HEK293 (cell line): ENCODE measurements around the gene PCF11.

ENCODE experiments used
- CTCF ChIA-PET: fragments of 350-600 bp; formaldehyde crosslinking; extraction: SDS; loops from one replicate; lab custom pipeline; 2021; ENCODE audit warnings: antibody characterized with exemption; lab: Yijun Ruan, JAX
- POLR2A ChIA-PET: fragments of 300-600 bp; formaldehyde crosslinking; extraction: SDS; loops from one replicate; lab custom pipeline; 2020; ENCODE audit warnings: antibody characterized with exemption, inconsistent platforms; lab: Yijun Ruan, JAX
- H3K27ac ChIP-seq: fragments of 200-500 bp; sonication (Bioruptor generic); 2 replicates; pipeline ENCODE4 v1.5.1; 2014; ENCODE audit warnings: low read depth, low read length, control low read depth, inconsistent platforms; ENCODE audit errors: extremely low read depth
- H3K36me3 ChIP-seq, 2 experiments: fragments of 200-500 bp in 1 of 2; sonication (Bioruptor generic) in 1 of 2; 1 replicate in 1 of 2; 2 replicates in 1 of 2; pipeline ENCODE4 v1.5.1; 2014 to 2017; ENCODE audit warnings: inconsistent platforms in 2 of 2, low read length in 2 of 2; ENCODE audit not compliant: control insufficient read depth in 2 of 2, insufficient read depth in 1 of 2
- H3K4me1 ChIP-seq: fragments of 200-500 bp; sonication (Bioruptor generic); 2 replicates; pipeline ENCODE4 v1.5.1; 2014; ENCODE audit warnings: mild to moderate bottlenecking, low read length, inconsistent platforms; ENCODE audit not compliant: control insufficient read depth, insufficient read depth
- H3K4me3 ChIP-seq: 2 replicates; pipeline ENCODE4 v1.5.1; 2011; ENCODE audit warnings: low read depth, mild to moderate bottlenecking, control low read depth, low read length, moderate library complexity
- H3K9me3 ChIP-seq: fragments of 200-500 bp; sonication (Bioruptor generic); 2 replicates; pipeline ENCODE4 v1.5.1; 2014; ENCODE audit warnings: low read depth, low read length, inconsistent platforms; ENCODE audit not compliant: control insufficient read depth, insufficient read depth
- EGR2 ChIP-seq: fragments of 450-650 bp; formaldehyde crosslinking; IDR thresholded peaks from 2 replicates; pipeline ENCODE4 v1.5.1; 2016; ENCODE audit warnings: low read depth, missing biosample characterization, missing genetic modification characterization
- IKZF3 ChIP-seq: fragments of 450-650 bp; IDR thresholded peaks from 2 replicates; pipeline ENCODE4 v1.5.0; 2018; ENCODE audit warnings: missing biosample characterization, mild to moderate bottlenecking, missing genetic modification characterization, moderate library complexity
- KLF8 ChIP-seq: fragments of 450-650 bp; formaldehyde crosslinking; IDR thresholded peaks from 2 replicates; pipeline ENCODE4 v1.5.1; 2016; ENCODE audit warnings: missing biosample characterization, missing genetic modification characterization
- OSR2 ChIP-seq: fragments of 450-650 bp; formaldehyde crosslinking; IDR thresholded peaks from 2 replicates; pipeline ENCODE4 v1.5.1; 2016; ENCODE audit warnings: missing biosample characterization, missing genetic modification characterization
- ZBTB17 ChIP-seq: fragments of 450-650 bp; formaldehyde crosslinking; IDR thresholded peaks from 2 replicates; pipeline ENCODE4 v1.5.1; 2016; ENCODE audit warnings: missing biosample characterization, missing genetic modification characterization
- ZNF23 ChIP-seq: fragments of 450-650 bp; formaldehyde crosslinking; IDR thresholded peaks from 2 replicates; pipeline ENCODE4 v1.5.1; 2016; ENCODE audit warnings: missing biosample characterization, missing genetic modification characterization, borderline replicate concordance
- ZNF341 ChIP-seq: fragments of 450-650 bp; formaldehyde crosslinking; IDR thresholded peaks from 2 replicates; pipeline ENCODE4; 2016; ENCODE audit warnings: low read depth, missing biosample characterization, missing genetic modification characterization
- ZNF394 ChIP-seq: fragments of 450-650 bp; formaldehyde crosslinking; IDR thresholded peaks from 2 replicates; pipeline ENCODE4 v1.5.1; 2016; ENCODE audit warnings: missing biosample characterization, missing genetic modification characterization, mild to moderate bottlenecking, moderate library complexity, borderline replicate concordance
- ZNF600 ChIP-seq: fragments of 450-650 bp; formaldehyde crosslinking; IDR thresholded peaks from 2 replicates; pipeline ENCODE4 v1.5.1; 2016; ENCODE audit warnings: missing biosample characterization, missing genetic modification characterization
- ZNF660 ChIP-seq: fragments of 450-650 bp; IDR thresholded peaks from 2 replicates; pipeline ENCODE4 v1.5.1; 2018; ENCODE audit warnings: missing biosample characterization, mild to moderate bottlenecking, missing genetic modification characterization
- TF ChIP-seq, protein P1 (sequence below): fragments of 450-650 bp; formaldehyde crosslinking; IDR thresholded peaks from 2 replicates; pipeline ENCODE4 v1.5.1; 2016; ENCODE audit warnings: missing biosample characterization, missing genetic modification characterization
- TF ChIP-seq, protein P2 (sequence below): fragments of 450-650 bp; formaldehyde crosslinking; IDR thresholded peaks from 2 replicates; pipeline ENCODE4 v1.5.1; 2016; ENCODE audit warnings: missing biosample characterization, missing genetic modification characterization
- TF ChIP-seq, protein P3 (sequence below): fragments of 450-650 bp; formaldehyde crosslinking; conservative IDR thresholded peaks from 2 replicates; pipeline ENCODE4 v1.5.1; 2016; ENCODE audit warnings: low read depth, missing biosample characterization, missing genetic modification characterization
- TF ChIP-seq, protein P4 (sequence below): fragments of 450-650 bp; formaldehyde crosslinking; IDR thresholded peaks from 2 replicates; pipeline ENCODE4 v1.5.1; 2016; ENCODE audit warnings: missing biosample characterization, missing genetic modification characterization
- TF ChIP-seq, protein P5 (sequence below): fragments of 450-650 bp; formaldehyde crosslinking; IDR thresholded peaks from 2 replicates; pipeline ENCODE4 v1.5.1; 2017; ENCODE audit warnings: missing biosample characterization, missing genetic modification characterization

The PCF11 gene

DNA sequence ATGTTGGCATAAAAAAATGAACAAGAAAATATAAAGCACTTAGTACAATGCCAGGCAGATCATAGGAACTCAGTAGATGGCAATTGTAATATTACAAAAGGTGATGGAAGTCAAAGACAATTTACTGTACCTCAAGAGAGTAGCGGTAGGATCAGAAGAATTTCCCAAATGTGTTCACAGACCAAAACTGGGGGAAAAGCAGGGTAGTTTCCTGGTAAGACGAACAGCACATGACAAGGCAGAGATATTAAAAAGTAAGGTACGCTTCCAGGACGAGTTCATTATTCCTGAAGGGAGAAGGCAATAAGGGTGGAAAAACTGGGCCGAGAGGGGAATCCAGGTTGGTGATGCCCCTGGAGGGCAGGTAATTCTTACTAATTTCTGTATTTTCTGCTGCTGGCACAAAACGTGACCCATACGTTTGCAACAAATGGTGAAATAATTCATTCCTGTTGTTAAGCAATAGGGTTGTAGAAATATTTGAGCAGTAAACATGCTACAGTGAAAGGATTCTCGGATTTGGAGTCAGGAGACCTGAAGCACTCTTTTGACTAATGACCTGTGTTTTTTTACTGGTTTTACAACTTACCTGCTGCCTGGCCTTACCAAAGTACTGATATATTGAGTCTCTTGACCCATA lies 35.8 kb downstream of the PCF11 start:
- TF ChIP-seq ZBTB17 (tag by site-specific recombination) (no peak), ZNF23 (tag by site-specific recombination) (no peak), OSR2 (tag by site-specific recombination) (no peak)
- TF ChIP-seq, protein P1, sequence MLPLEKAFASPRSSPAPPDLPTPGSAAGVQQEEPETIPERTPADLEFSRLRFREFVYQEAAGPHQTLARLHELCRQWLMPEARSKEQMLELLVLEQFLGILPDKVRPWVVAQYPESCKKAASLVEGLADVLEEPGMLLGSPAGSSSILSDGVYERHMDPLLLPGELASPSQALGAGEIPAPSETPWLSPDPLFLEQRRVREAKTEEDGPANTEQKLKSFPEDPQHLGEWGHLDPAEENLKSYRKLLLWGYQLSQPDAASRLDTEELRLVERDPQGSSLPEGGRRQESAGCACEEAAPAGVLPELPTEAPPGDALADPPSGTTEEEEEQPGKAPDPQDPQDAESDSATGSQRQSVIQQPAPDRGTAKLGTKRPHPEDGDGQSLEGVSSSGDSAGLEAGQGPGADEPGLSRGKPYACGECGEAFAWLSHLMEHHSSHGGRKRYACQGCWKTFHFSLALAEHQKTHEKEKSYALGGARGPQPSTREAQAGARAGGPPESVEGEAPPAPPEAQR (tag by site-specific recombination), result no peak
- TF ChIP-seq, protein P2, sequence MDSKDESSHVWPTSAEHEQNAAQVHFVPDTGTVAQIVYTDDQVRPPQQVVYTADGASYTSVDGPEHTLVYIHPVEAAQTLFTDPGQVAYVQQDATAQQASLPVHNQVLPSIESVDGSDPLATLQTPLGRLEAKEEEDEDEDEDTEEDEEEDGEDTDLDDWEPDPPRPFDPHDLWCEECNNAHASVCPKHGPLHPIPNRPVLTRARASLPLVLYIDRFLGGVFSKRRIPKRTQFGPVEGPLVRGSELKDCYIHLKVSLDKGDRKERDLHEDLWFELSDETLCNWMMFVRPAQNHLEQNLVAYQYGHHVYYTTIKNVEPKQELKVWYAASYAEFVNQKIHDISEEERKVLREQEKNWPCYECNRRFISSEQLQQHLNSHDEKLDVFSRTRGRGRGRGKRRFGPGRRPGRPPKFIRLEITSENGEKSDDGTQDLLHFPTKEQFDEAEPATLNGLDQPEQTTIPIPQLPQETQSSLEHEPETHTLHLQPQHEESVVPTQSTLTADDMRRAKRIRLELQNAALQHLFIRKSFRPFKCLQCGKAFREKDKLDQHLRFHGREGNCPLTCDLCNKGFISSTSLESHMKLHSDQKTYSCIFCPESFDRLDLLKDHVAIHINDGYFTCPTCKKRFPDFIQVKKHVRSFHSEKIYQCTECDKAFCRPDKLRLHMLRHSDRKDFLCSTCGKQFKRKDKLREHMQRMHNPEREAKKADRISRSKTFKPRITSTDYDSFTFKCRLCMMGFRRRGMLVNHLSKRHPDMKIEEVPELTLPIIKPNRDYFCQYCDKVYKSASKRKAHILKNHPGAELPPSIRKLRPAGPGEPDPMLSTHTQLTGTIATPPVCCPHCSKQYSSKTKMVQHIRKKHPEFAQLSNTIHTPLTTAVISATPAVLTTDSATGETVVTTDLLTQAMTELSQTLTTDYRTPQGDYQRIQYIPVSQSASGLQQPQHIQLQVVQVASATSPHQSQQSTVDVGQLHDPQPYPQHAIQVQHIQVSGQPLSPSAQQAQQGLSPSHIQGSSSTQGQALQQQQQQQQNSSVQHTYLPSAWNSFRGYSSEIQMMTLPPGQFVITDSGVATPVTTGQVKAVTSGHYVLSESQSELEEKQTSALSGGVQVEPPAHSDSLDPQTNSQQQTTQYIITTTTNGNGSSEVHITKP (tag by site-specific recombination), result no peak
- H3K36me3 ChIP-seq, result peaks cover 3 to 41% of the 10 kb centered on the region in 2 experiments; a peak in 2 of 3 replicates
- ChIA-PET CTCF (interaction anchor here (0.6 kb wide), 1 partner anchor 594 kb away, joined by 3 read pairs; no protein-coding TSS in a partner anchor), POLR2A (interaction anchor here (1.0 to 1.4 kb wide), 5 partner anchors 8 to 291 kb away, joined by 3 to 9 read pairs (median 5); partner anchors contain the start of genes CCDC90B, DDIAS and PCF11)
- H3K9me3 ChIP-seq, result no peaks in the 10 kb centered on the region
- peak overlapping the region; percentile 73 for H3K4me3 ChIP-seq
- no peak overlapping the region for H3K27ac ChIP-seq
- 0 out of 2 replicates have a peak, but pooled peaks cover 3% of the 10 kb centered on the region for H3K4me1 ChIP-seq

DNA sequence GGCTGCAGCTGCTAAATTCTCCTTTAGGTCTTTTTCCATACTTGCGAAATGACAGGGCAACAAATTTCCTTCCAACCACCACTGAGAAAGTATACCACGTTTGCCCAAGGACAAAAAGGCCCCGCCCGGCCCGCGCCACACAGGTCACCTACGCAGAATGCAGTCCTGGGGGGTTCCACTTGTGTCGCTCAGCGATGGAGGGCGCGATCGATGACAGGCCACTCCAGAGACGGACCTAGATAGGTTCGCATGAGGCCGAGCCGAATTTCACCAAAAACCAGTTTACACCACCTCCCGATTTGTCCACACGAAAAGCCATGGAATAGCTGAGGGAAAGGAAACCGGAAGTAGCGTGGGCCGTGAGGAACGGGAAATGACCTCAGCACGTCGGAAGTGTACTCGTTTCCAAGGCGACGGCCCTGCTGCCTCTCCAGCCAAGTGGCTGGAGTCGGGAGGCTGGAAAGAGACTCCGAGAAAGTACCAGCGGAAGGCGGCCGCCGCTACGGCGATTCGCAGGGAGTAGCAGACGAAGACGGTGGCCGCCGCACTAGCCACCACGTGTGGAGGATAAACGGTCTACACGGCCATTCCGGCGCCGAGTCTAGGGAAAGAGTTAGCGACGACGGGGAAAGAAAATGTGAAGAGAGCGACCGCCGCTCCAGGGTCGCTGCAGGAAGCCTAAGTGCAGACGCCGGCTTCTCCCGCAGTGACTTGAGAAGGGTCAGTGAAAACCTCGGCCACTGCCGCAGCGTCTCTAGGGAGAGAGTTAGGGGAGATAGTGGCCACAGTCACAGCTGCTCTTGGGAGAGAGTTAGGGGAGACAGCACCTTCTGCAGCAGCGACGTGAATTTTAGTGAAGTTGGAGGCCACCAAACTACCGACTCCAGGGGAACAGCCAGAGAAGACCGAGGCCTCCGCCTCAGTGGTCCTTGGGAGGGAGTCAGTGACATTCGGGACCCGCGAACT lies 36.7 kb downstream of the PCF11 start, which contains the start of gene ANKRD42:
TSS of gene ANKRD42 (plus strand) at position 398 of the 966 bp plus-strand sequence. CDS start 959 bp downstream, outside the sequence.
- CTCF ChIA-PET, result interaction anchor here (0.6 to 0.7 kb wide), 2 partner anchors 17 to 595 kb away, joined by 3 read pairs; no protein-coding TSS in a partner anchor
- 0 out of 2 replicates have a peak, but pooled peaks cover 3% of the 10 kb centered on the region for H3K4me1 ChIP-seq
- peak within 1 kb of the TSS; percentile 32; the same call in 1 of the 2 replicates for H3K27ac ChIP-seq
- H3K4me3 ChIP-seq, result peak within 1 kb of the TSS; percentile 73
- POLR2A ChIA-PET, result interaction anchor here (0.7 to 1.4 kb wide), 6 partner anchors 9 to 292 kb away, joined by 3 to 9 read pairs (median 4); partner anchors contain the start of genes CCDC90B, DDIAS and PCF11
- no peaks in the 10 kb centered on the region for H3K9me3 ChIP-seq
- peaks cover 3 to 40% of the 10 kb centered on the region in 2 experiments; a peak in 2 of 3 replicates for H3K36me3 ChIP-seq
- TF ChIP-seq KLF8 (no peak), EGR2 (tag by site-specific recombination) (peak; percentile 60), ZNF394 (tag by site-specific recombination) (peak; percentile 85; the same call in 1 of the 2 replicates), IKZF3 (tag by site-specific recombination) (peak; percentile 86), ZNF600 (tag by site-specific recombination) (0 out of 2 replicates have a peak, but pooled peaks have one; percentile 19), ZNF660 (no peak), ZNF341 (tag by site-specific recombination) (peak; percentile 81; the same call in 1 of the 2 replicates)
- TF ChIP-seq, protein P3, sequence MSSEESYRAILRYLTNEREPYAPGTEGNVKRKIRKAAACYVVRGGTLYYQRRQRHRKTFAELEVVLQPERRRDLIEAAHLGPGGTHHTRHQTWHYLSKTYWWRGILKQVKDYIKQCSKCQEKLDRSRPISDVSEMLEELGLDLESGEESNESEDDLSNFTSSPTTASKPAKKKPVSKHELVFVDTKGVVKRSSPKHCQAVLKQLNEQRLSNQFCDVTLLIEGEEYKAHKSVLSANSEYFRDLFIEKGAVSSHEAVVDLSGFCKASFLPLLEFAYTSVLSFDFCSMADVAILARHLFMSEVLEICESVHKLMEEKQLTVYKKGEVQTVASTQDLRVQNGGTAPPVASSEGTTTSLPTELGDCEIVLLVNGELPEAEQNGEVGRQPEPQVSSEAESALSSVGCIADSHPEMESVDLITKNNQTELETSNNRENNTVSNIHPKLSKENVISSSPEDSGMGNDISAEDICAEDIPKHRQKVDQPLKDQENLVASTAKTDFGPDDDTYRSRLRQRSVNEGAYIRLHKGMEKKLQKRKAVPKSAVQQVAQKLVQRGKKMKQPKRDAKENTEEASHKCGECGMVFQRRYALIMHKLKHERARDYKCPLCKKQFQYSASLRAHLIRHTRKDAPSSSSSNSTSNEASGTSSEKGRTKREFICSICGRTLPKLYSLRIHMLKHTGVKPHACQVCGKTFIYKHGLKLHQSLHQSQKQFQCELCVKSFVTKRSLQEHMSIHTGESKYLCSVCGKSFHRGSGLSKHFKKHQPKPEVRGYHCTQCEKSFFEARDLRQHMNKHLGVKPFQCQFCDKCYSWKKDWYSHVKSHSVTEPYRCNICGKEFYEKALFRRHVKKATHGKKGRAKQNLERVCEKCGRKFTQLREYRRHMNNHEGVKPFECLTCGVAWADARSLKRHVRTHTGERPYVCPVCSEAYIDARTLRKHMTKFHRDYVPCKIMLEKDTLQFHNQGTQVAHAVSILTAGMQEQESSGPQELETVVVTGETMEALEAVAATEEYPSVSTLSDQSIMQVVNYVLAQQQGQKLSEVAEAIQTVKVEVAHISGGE (tag by site-specific recombination), result peak; percentile 75
- TF ChIP-seq, protein P4, sequence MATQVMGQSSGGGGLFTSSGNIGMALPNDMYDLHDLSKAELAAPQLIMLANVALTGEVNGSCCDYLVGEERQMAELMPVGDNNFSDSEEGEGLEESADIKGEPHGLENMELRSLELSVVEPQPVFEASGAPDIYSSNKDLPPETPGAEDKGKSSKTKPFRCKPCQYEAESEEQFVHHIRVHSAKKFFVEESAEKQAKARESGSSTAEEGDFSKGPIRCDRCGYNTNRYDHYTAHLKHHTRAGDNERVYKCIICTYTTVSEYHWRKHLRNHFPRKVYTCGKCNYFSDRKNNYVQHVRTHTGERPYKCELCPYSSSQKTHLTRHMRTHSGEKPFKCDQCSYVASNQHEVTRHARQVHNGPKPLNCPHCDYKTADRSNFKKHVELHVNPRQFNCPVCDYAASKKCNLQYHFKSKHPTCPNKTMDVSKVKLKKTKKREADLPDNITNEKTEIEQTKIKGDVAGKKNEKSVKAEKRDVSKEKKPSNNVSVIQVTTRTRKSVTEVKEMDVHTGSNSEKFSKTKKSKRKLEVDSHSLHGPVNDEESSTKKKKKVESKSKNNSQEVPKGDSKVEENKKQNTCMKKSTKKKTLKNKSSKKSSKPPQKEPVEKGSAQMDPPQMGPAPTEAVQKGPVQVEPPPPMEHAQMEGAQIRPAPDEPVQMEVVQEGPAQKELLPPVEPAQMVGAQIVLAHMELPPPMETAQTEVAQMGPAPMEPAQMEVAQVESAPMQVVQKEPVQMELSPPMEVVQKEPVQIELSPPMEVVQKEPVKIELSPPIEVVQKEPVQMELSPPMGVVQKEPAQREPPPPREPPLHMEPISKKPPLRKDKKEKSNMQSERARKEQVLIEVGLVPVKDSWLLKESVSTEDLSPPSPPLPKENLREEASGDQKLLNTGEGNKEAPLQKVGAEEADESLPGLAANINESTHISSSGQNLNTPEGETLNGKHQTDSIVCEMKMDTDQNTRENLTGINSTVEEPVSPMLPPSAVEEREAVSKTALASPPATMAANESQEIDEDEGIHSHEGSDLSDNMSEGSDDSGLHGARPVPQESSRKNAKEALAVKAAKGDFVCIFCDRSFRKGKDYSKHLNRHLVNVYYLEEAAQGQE (tag by site-specific recombination), result no peak
- TF ChIP-seq, protein P5, sequence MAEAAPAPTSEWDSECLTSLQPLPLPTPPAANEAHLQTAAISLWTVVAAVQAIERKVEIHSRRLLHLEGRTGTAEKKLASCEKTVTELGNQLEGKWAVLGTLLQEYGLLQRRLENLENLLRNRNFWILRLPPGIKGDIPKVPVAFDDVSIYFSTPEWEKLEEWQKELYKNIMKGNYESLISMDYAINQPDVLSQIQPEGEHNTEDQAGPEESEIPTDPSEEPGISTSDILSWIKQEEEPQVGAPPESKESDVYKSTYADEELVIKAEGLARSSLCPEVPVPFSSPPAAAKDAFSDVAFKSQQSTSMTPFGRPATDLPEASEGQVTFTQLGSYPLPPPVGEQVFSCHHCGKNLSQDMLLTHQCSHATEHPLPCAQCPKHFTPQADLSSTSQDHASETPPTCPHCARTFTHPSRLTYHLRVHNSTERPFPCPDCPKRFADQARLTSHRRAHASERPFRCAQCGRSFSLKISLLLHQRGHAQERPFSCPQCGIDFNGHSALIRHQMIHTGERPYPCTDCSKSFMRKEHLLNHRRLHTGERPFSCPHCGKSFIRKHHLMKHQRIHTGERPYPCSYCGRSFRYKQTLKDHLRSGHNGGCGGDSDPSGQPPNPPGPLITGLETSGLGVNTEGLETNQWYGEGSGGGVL (tag by site-specific recombination), result no peak
